H9 (cell line): ENCODE measurements around the gene VDAC2. TPM values are rescaled to one million over a fixed set of nuclear protein-coding genes. Genes with fewer than 3 reads are reported as not detected.

ENCODE experiments used
- DNase-seq: peaks from one replicate; pipeline ENCODE4 v3.0.0-alpha.2; 2017
- H2AFZ ChIP-seq: one replicate; pipeline ENCODE4 v1.6.1; 2013; ENCODE audit warnings: mild to moderate bottlenecking, low read length, control low read depth, moderate library complexity
- H2AK5ac ChIP-seq: 2 replicates; pipeline ENCODE4 v1.6.1; 2013; ENCODE audit warnings: low read length, control low read depth, mixed read lengths; ENCODE audit not compliant: insufficient read length
- H2BK120ac ChIP-seq: one replicate; pipeline ENCODE4 v1.6.1; 2013; ENCODE audit warnings: low read depth, mild to moderate bottlenecking, low read length, control low read depth, inconsistent platforms; ENCODE audit not compliant: poor library complexity, severe bottlenecking
- H2BK12ac ChIP-seq: 2 replicates; pipeline ENCODE4 v1.6.1; 2013; ENCODE audit warnings: low read length, control low read depth, mixed read lengths, low read depth; ENCODE audit not compliant: insufficient read length
- H2BK15ac ChIP-seq: 2 replicates; pipeline ENCODE4 v1.6.1; 2013; ENCODE audit warnings: low read depth, low read length, control low read depth
- H2BK20ac ChIP-seq: one replicate; pipeline ENCODE4 v1.6.1; 2013; ENCODE audit warnings: low read depth, mild to moderate bottlenecking, low read length, control low read depth, inconsistent platforms; ENCODE audit not compliant: poor library complexity, severe bottlenecking
- H2BK5ac ChIP-seq: 2 replicates; pipeline ENCODE4 v1.6.1; 2013; ENCODE audit warnings: low read length, control low read depth, mixed read lengths; ENCODE audit not compliant: insufficient read length
- H3K14ac ChIP-seq: 2 replicates; pipeline ENCODE4 v1.6.1; 2013; ENCODE audit warnings: low read length, control low read depth; ENCODE audit not compliant: insufficient read depth
- H3K18ac ChIP-seq: 2 replicates; pipeline ENCODE4 v1.6.1; 2013; ENCODE audit warnings: low read depth, mild to moderate bottlenecking, mixed read lengths, low read length, control low read depth; ENCODE audit not compliant: insufficient read length
- H3K23ac ChIP-seq: 2 replicates; pipeline ENCODE4 v1.6.1; 2013; ENCODE audit warnings: low read length, control low read depth, mixed read lengths, low read depth; ENCODE audit not compliant: insufficient read length
- H3K23me2 ChIP-seq: 2 replicates; pipeline ENCODE4 v1.6.1; 2013; ENCODE audit warnings: low read depth, mild to moderate bottlenecking, mixed read lengths, low read length, control low read depth; ENCODE audit not compliant: insufficient read length, poor library complexity, severe bottlenecking
- H3K27ac ChIP-seq: 2 replicates; pipeline ENCODE4 v1.5.1; 2013; ENCODE audit warnings: low read length, control low read depth, mixed read lengths, low read depth; ENCODE audit not compliant: insufficient read length
- H3K27me3 ChIP-seq: 2 replicates; pipeline ENCODE4 v1.6.1; 2013; ENCODE audit warnings: low read length, control low read depth, inconsistent platforms; ENCODE audit not compliant: insufficient read depth
- H3K4ac ChIP-seq: 2 replicates; pipeline ENCODE4 v1.6.1; 2013; ENCODE audit warnings: low read depth, mild to moderate bottlenecking, control low read depth, inconsistent platforms, low read length, moderate library complexity
- H3K4me1 ChIP-seq: 2 replicates; pipeline ENCODE4 v1.6.1; 2013; ENCODE audit warnings: low read length, control low read depth, inconsistent platforms; ENCODE audit not compliant: insufficient read depth
- H3K4me2 ChIP-seq: 2 replicates; pipeline ENCODE4 v1.6.1; 2013; ENCODE audit warnings: low read length, control low read depth, mixed read lengths; ENCODE audit not compliant: insufficient read length, insufficient read depth
- H3K56ac ChIP-seq: 2 replicates; pipeline ENCODE4 v1.6.1; 2013; ENCODE audit warnings: low read depth, mild to moderate bottlenecking, mixed read lengths, low read length, control low read depth; ENCODE audit not compliant: insufficient read length
- H3K79me1 ChIP-seq: 2 replicates; pipeline ENCODE4 v1.6.1; 2013; ENCODE audit warnings: low read depth, mild to moderate bottlenecking, moderate library complexity, low read length, control low read depth, inconsistent platforms; ENCODE audit not compliant: insufficient read depth, poor library complexity, severe bottlenecking
- H3K79me2 ChIP-seq: 2 replicates; pipeline ENCODE4 v1.6.1; 2013; ENCODE audit warnings: low read length, control low read depth, inconsistent platforms; ENCODE audit not compliant: insufficient read depth
- H3K9ac ChIP-seq: 2 replicates; pipeline ENCODE4 v1.6.1; 2013; ENCODE audit warnings: low read length, control low read depth, mixed read lengths; ENCODE audit not compliant: insufficient read length; ENCODE audit errors: extremely low read depth
- H3K9me3 ChIP-seq: one replicate; pipeline ENCODE4 v1.6.1; 2013; ENCODE audit warnings: low read depth, low read length, inconsistent platforms; ENCODE audit not compliant: control insufficient read depth
- H3T11ph ChIP-seq: one replicate; pipeline ENCODE4 v1.6.1; 2013; ENCODE audit warnings: mild to moderate bottlenecking, low read length, control low read depth, inconsistent platforms
- H4K20me1 ChIP-seq: one replicate; pipeline ENCODE4 v1.6.1; 2013; ENCODE audit not compliant: control insufficient read depth, insufficient read length, insufficient read depth
- H4K5ac ChIP-seq: 2 replicates; pipeline ENCODE4 v1.6.1; 2013; ENCODE audit warnings: low read depth, mild to moderate bottlenecking, mixed read lengths, low read length, control low read depth; ENCODE audit not compliant: insufficient read length
- H4K8ac ChIP-seq: replicated peaks from 2 replicates; pipeline ENCODE4 v1.6.1; 2013; ENCODE audit warnings: low read length, control low read depth, mixed read lengths, low read depth; ENCODE audit not compliant: insufficient read length
- H4K91ac ChIP-seq: 2 replicates; pipeline ENCODE4 v1.6.1; 2013; ENCODE audit warnings: low read depth, mild to moderate bottlenecking, moderate library complexity, mixed read lengths, low read length, control low read depth; ENCODE audit not compliant: insufficient read length
- H3K27ac Mint-ChIP-seq, 3 experiments: 2 replicates in 2 of 3; 3 replicates in 1 of 3; pipeline ENCODE4 v1.8.0; 2020 to 2021; ENCODE audit warnings: mixed read lengths in 3 of 3, mild to moderate bottlenecking in 1 of 3, moderate library complexity in 1 of 3
- H3K27me3 Mint-ChIP-seq: 2 replicates; pipeline ENCODE4 v1.8.0; 2021; ENCODE audit warnings: low read depth, mild to moderate bottlenecking, moderate library complexity, mixed read lengths
- H3K36me3 Mint-ChIP-seq, 3 experiments: 2 replicates in 2 of 3; 3 replicates in 1 of 3; pipeline ENCODE4 v1.8.0; 2020 to 2021; ENCODE audit warnings: low read depth in 3 of 3, mixed read lengths in 3 of 3; ENCODE audit not compliant: insufficient read depth in 1 of 3
- H3K4me1 Mint-ChIP-seq, 2 experiments: 2 replicates each; pipeline ENCODE4 v1.8.0; 2020; ENCODE audit warnings: mixed read lengths in 2 of 2
- H3K4me3 Mint-ChIP-seq, 2 experiments: 2 replicates in 1 of 2; 3 replicates in 1 of 2; pipeline ENCODE4 v1.8.0; 2020 to 2021; ENCODE audit warnings: mild to moderate bottlenecking in 2 of 2, mixed read lengths in 2 of 2, moderate library complexity in 1 of 2
- H3K9me3 Mint-ChIP-seq, 2 experiments: 2 replicates in 1 of 2; 3 replicates in 1 of 2; pipeline ENCODE4 v1.8.0; 2020; ENCODE audit warnings: mild to moderate bottlenecking in 2 of 2, mixed read lengths in 2 of 2, moderate library complexity in 1 of 2
- CTCF ChIP-seq: fragments of 200-600 bp; sonication (generic); conservative IDR thresholded peaks from 3 replicates; pipeline ENCODE4 v1.8.0; 2021; ENCODE audit warnings: antibody characterized with exemption, mild to moderate bottlenecking
- WGBS: extraction: QIAGEN DNeasy Blood & Tissue Kit; methylation state at CpG from one replicate; pipeline ENCODE4 v1.1.7; 2013; ENCODE audit warnings: missing lambda C conversion rate, low lambda C conversion rate, mixed read lengths; ENCODE audit not compliant: insufficient read length; ENCODE audit errors: extremely low coverage; 5-methylcytosine and 5-hydroxymethylcytosine counted together
- total RNA-seq: library from RNA; stranded (reverse); gene quantifications from 2 replicates; pipeline ENCODE4 v1.2.1, GENCODE V29; 2021

The VDAC2 gene
- total RNA-seq, 1 experiment from 2014 or later, result 271 TPM

- Mint-ChIP-seq H3K36me3 (peaks cover 31 to 67% (median 61%) of the 10 kb centered on the region in 3 experiments), H3K4me1 (peaks cover 37 to 40% of the 10 kb centered on the region in 2 experiments), H3K27ac (peak overlapping the region in 2 of 3 experiments; percentile 38 to 81; a peak in 4 of 7 replicates), H3K27me3 (no peaks in the 10 kb centered on the region), H3K4me3 (no peak overlapping the region), H3K9me3 (no peaks in the 10 kb centered on the region)
- H2AFZ ChIP-seq, result no peak overlapping the region
- H3K27me3 ChIP-seq, result no peaks in the 10 kb centered on the region
- peaks cover 17% of the 10 kb centered on the region for H3K23me2 ChIP-seq
- no peak overlapping the region for H3K27ac ChIP-seq
- no peak overlapping the region for H2BK20ac ChIP-seq
- H3K4ac ChIP-seq, result no peak overlapping the region
- no peak overlapping the region for H3K14ac ChIP-seq
- no peak overlapping the region for H4K8ac ChIP-seq
- H2BK12ac ChIP-seq, result no peak overlapping the region
- no peak overlapping the region for H2BK5ac ChIP-seq
- WGBS, result no CpG with 5 or more reads among the region's 5 CpGs
- no peak overlapping the region for H2AK5ac ChIP-seq
- peak; percentile 92 for TF ChIP-seq CTCF
- no peak overlapping the region for H3T11ph ChIP-seq
- H4K91ac ChIP-seq, result no peak overlapping the region
- peaks cover 4% of the 10 kb centered on the region; the same call in 1 of the 2 replicates for H3K79me2 ChIP-seq
- H4K20me1 ChIP-seq, result no peaks in the 10 kb centered on the region
- no peak overlapping the region for H3K18ac ChIP-seq
- no peak overlapping the region for H2BK120ac ChIP-seq
- H3K9ac ChIP-seq, result no peak overlapping the region
- H3K23ac ChIP-seq, result no peak overlapping the region
- H3K4me2 ChIP-seq, result no peak overlapping the region
- no peak overlapping the region for H3K56ac ChIP-seq
- no peaks in the 10 kb centered on the region for H3K9me3 ChIP-seq
- peaks cover 5% of the 10 kb centered on the region; the same call in 1 of the 2 replicates for H3K4me1 ChIP-seq
- H4K5ac ChIP-seq, result no peak overlapping the region
- no peak overlapping the region for H2BK15ac ChIP-seq
- peak; percentile 83 for DNase-seq
- H3K79me1 ChIP-seq, result no peaks in the 10 kb centered on the region
Measured at GRCh38 chr10:75230600-75231038, 20.0 kb downstream of the VDAC2 start.
